Transverse colon (tissue), 4 donors: ENCODE results near the gene CHMP4A. TPM values are rescaled to one million over a fixed set of nuclear protein-coding genes. Genes with fewer than 3 reads are reported as not detected.

Experiments used
- DNase-seq: peaks from one replicate; pipeline ENCODE4 v3.0.0-alpha.2; 2019
- H3K27ac ChIP-seq, 4 donors: fragments of 200-600 bp; sonication (generic); 2 replicates each; pipeline ENCODE4 v1.5.1; 2016 to 2018; ENCODE audit warnings: inconsistent platforms in 4 of 4
- H3K27me3 ChIP-seq: fragments of 200-600 bp; sonication (generic); 2 replicates; pipeline ENCODE4 v1.5.1; 2017; ENCODE audit warnings: inconsistent platforms
- H3K36me3 ChIP-seq, 4 donors: fragments of 200-600 bp; sonication (generic); 2 replicates each; pipeline ENCODE4 v1.5.1; 2017 to 2019; ENCODE audit warnings: inconsistent platforms in 4 of 4
- H3K4me1 ChIP-seq, 4 donors: fragments of 200-600 bp; sonication (generic); 2 replicates each; pipeline ENCODE4 v1.5.1; 2017 to 2020; ENCODE audit warnings: inconsistent platforms in 4 of 4
- H3K4me3 ChIP-seq, 4 donors: fragments of 200-600 bp; sonication (generic); 1 replicate in 1 of 4; 2 replicates in 3 of 4; pipeline versions ENCODE4 v1.5.1 to v1.6.1; 2017 to 2019; ENCODE audit warnings: inconsistent platforms in 4 of 4
- H3K9me3 ChIP-seq, 2 donors: fragments of 200-600 bp; sonication (generic); 2 replicates each; pipeline ENCODE4 v1.5.1; 2017 to 2019; ENCODE audit warnings: inconsistent platforms in 2 of 2
- EP300 ChIP-seq: sonication (generic); formaldehyde crosslinking; IDR thresholded peaks from one replicate; pipeline ENCODE4 v1.6.1; 2017; ENCODE audit warnings: antibody characterized with exemption, low read depth
- POLR2A ChIP-seq: fragments of 450-650 bp; IDR thresholded peaks from one replicate; pipeline ENCODE4 v1.6.1; 2016; ENCODE audit warnings: antibody characterized with exemption, mild to moderate bottlenecking, moderate library complexity
- POLR2AphosphoS5 ChIP-seq, 3 donors: sonication (generic); formaldehyde crosslinking; IDR thresholded peaks; one replicate each; pipeline ENCODE4 v1.6.1; 2016; ENCODE audit warnings: antibody characterized with exemption in 3 of 3
- WGBS, 2 donors: methylation state at CpG; one replicate each; pipeline ENCODE4 v1.1.5; 2018; ENCODE audit warnings: low coverage in 1 of 2; 5-methylcytosine and 5-hydroxymethylcytosine counted together
- in situ Hi-C, 4 donors: fragments of 200-750 bp; cut with MboI; loops; one replicate each; pipeline versions ENCODE4 v1.15.0 to v1.15.1; 2017; ENCODE audit warnings: low sequenced_read_pairs in 3 of 4, low pct_ligation_motif_present in 1 of 4, low pct_unique_long_range_greater_than_20kb in 1 of 4
- intact Hi-C: fragments of 100-400 bp; cut with DNase I; formaldehyde crosslinking; loops from one replicate; pipeline ENCODE4 v1.15.1; 2023; ENCODE audit warnings: low total_unique reads
- total RNA-seq, 4 donors: library from RNA; depleted of rRNA; stranded (reverse); fragments of >200 nt; gene quantifications; one replicate each; pipeline ENCODE4 v1.1.0, GENCODE V29; 2016
- TF ChIP-seq, protein P1 (sequence below), 5 experiments: fragments of 200-600 bp in 3 of 5; fragments of 450-650 bp in 2 of 5; sonication (generic) in 3 of 5; IDR thresholded peaks; 1 replicate in 2 of 5; 2 replicates in 3 of 5; pipeline ENCODE4 v1.5.1; 2016 to 2017; ENCODE audit warnings: antibody characterized with exemption in 5 of 5, inconsistent platforms in 3 of 5, mild to moderate bottlenecking in 2 of 5, moderate library complexity in 1 of 5

CHMP4A gene
- total RNA-seq, 4 donors from 2014 or later = 7.0 to 81.3 (median 59.0) TPM

DNA sequence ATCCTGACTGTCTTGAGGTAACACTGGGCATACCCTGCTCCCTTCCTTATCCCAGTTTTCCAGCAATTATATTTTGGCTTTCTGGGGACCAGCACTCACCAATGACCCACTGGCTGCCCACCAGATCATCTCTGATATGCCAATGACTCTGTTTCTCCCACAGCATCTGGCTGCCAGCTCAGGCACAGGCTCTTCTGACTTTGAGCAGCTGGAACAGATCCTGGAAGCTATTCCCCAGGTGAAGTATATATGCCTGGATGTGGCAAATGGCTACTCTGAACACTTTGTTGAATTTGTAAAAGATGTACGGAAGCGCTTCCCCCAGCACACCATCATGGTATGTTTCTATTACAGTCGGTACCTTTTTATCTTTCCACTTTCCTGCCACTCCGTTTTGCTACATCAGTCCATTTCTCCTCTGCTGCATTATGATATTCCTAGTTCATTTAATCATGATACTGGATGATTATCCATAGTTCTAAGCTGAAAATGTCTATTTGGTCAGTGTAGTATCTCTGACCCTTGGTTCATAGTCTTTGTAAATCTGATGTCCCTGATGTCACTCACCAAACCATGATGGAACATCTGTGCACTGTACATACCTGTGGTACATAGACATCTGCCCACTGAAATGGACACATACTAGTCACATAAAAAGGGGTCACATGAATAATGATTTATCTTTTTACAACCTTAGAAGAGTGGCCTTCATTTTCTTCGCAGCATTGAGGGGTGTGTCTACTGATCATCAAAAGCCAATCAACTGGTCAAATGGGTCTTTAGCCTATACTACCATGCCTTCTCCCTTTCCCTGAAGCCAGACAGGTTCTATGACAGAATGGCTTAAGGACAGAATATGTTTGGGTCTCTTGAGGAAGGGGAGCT is 22.8 kb upstream of the CHMP4A start:
- peaks cover 0 to 35% (median 13%) of the 10 kb centered on the region in 4 donors for H3K36me3 ChIP-seq
- no peaks in the 10 kb centered on the region for H3K9me3 ChIP-seq
- in situ Hi-C loops = loop anchor here in 3 of 4 donors (25.0 kb wide), 1 partner anchor 201 kb away; the partner anchor contains the start of genes CBLN3 (in 3 of the 3), KHNYN (in 3 of the 3) and SDR39U1 (in 3 of the 3)
- no peaks in the 10 kb centered on the region for H3K27me3 ChIP-seq
- H3K27ac ChIP-seq = no peak overlapping the region
- H3K4me1 ChIP-seq = peaks cover 29 to 47% (median 32%) of the 10 kb centered on the region in 4 donors
- intact Hi-C loops = no loop called here
- no peak for DNase-seq
- no peak overlapping the region for H3K4me3 ChIP-seq
- TF ChIP-seq POLR2AphosphoS5 (IDR thresholded peaks at IDR 0.05) = no peak
- no peak for TF ChIP-seq POLR2A
- TF ChIP-seq, protein P1, sequence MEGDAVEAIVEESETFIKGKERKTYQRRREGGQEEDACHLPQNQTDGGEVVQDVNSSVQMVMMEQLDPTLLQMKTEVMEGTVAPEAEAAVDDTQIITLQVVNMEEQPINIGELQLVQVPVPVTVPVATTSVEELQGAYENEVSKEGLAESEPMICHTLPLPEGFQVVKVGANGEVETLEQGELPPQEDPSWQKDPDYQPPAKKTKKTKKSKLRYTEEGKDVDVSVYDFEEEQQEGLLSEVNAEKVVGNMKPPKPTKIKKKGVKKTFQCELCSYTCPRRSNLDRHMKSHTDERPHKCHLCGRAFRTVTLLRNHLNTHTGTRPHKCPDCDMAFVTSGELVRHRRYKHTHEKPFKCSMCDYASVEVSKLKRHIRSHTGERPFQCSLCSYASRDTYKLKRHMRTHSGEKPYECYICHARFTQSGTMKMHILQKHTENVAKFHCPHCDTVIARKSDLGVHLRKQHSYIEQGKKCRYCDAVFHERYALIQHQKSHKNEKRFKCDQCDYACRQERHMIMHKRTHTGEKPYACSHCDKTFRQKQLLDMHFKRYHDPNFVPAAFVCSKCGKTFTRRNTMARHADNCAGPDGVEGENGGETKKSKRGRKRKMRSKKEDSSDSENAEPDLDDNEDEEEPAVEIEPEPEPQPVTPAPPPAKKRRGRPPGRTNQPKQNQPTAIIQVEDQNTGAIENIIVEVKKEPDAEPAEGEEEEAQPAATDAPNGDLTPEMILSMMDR (IDR thresholded peaks at IDR 0.05) = no peak
- TF ChIP-seq EP300 = no peak
- 87 to 90% methylated on average over 5 of the region's 5 CpGs for WGBS, 2 donors

DNA sequence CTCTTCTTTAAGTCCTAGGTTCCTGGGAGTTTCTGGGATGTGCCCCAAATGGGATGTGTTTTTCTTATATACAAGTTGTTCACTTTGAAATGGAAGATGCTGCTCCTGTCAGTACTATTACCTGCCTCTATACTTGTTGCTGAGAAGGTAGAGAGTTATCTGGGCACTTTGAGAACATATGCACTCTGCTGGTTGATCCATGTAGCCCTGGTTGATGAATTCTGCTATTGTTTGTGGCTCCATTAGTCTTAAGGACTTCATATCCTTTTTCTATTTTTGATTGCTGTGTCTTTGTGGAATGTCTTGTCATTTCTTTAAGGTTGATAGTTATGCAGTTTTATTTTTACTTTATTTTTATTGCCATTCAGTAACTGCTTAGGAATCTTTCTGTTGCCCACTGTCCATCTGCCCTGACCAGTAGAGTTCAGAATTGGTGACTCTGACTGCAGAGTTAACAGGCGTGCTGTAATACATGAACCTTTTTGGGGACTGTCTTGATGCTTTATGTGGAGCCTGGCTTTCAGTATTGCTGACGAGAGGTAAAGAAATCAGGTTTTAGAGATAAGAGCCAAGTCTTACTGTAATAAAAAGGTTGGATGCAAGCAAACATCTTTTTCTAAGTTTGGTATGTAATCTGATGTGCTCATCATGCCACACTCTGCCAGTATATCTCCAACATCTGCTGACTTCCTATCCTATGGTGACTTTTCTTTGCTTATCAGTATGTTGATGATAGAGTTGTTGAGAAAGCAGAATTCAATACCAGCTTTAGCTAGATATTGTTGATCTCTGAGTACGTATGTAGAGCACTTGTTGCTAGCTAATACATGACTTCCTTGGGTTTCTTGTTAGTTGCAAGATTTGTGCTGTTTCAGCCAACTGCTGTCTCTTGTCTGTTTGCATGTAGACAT is 21.1 kb upstream of the CHMP4A start:
- Histone ChIP-seq H3K4me3 (no peak overlapping the region), H3K4me1 (peaks cover 17 to 36% (median 23%) of the 10 kb centered on the region in 4 donors), H3K27ac (peak overlapping the region in 2 of 4 donors; percentile 86 to 96), H3K9me3 (no peaks in the 10 kb centered on the region), H3K36me3 (peaks cover 0 to 23% (median 7%) of the 10 kb centered on the region in 4 donors), H3K27me3 (no peaks in the 10 kb centered on the region)
- 89 to 100% methylated on average over 3 of the region's 3 CpGs for WGBS, 2 donors
- intact Hi-C loops (loop anchor here (5.0 kb wide), 1 partner anchor 208 kb away; the partner anchor contains the start of gene SDR39U1), in situ Hi-C loops (loop anchor here in 3 of 4 donors (25.0 kb wide), 1 partner anchor 203 kb away; the partner anchor contains the start of genes CBLN3 (in 3 of the 3), KHNYN (in 3 of the 3) and SDR39U1 (in 3 of the 3))
- TF ChIP-seq, protein P1 (IDR thresholded peaks at IDR 0.05) = no peak
- no peak for DNase-seq

DNA sequence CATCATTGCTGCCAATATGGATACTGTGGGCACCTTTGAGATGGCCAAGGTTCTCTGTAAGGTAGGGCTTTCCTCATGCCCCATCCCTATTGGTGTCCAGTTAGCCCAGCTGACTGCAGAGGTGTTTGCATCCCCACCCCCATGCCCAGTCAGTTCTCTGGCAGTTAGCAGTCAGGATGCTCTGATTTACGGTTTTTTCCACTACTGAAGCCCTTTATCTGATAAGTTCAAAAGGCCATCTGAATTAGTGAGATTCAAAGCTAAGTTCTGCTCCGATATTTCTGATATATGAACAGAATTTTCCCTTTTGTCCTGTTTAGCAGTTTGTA is 20.2 kb upstream of the CHMP4A start:
- intact Hi-C loops = loop anchor here (5.0 kb wide), 1 partner anchor 209 kb away; the partner anchor contains the start of gene SDR39U1
- DNase-seq = no peak
- Histone ChIP-seq H3K27ac (peak overlapping the region; percentile 86 to 96 (median 92)), H3K4me1 (peaks cover 16 to 29% (median 23%) of the 10 kb centered on the region in 4 donors), H3K9me3 (no peaks in the 10 kb centered on the region), H3K36me3 (peaks cover 0 to 18% (median 3%) of the 10 kb centered on the region in 4 donors), H3K27me3 (no peaks in the 10 kb centered on the region), H3K4me3 (peak overlapping the region in 3 of 4 donors; percentile 73 to 87 (median 76))
- 70 to 94% methylated on average over 2 of the region's 2 CpGs for WGBS, 2 donors
- in situ Hi-C loops = loop anchor here in 3 of 4 donors (25.0 kb wide), 1 partner anchor 204 kb away; the partner anchor contains the start of genes CBLN3 (in 3 of the 3), KHNYN (in 3 of the 3) and SDR39U1 (in 3 of the 3)
- TF ChIP-seq, protein P1 (IDR thresholded peaks at IDR 0.05) = no peak
- TF ChIP-seq EP300 = no peak
- TF ChIP-seq POLR2A = no peak
- TF ChIP-seq POLR2AphosphoS5 (IDR thresholded peaks at IDR 0.05) = no peak
